Endothelial cell of umbilical vein (primary cell): ENCODE results near the gene TNS1. TPM values are rescaled to one million over a fixed set of nuclear protein-coding genes. Genes with fewer than 3 reads are reported as not detected.

Source experiments
- BruUV-seq: library from RNA; stranded (reverse); fragments of 400-500 nt; replicated peaks from 2 replicates; lab custom pipeline; 2021; lab: Mats Ljungman, UMichigan
- CTCF ChIA-PET: fragments of 300-600, 350-600 bp; sonication (Branson Sonifier 250); formaldehyde crosslinking; loops from one replicate; lab custom pipeline; 2021; ENCODE audit warnings: antibody characterized with exemption, inconsistent platforms; lab: Charles Lee
- POLR2A ChIA-PET: fragments of 300-600, 350-600 bp; sonication (Branson Sonifier 250); formaldehyde crosslinking; loops from one replicate; lab custom pipeline; 2021; ENCODE audit warnings: antibody characterized with exemption, inconsistent platforms; lab: Charles Lee
- DNase-seq: peaks from one replicate; pipeline ENCODE4 v3.0.0-alpha.2; 2011; ENCODE audit warnings: low read depth, low spot score
- FAIRE-seq: peaks from 2 replicates; lab custom pipeline; 2011; peaks lifted over from hg19 to GRCh38; lab: Jason Lieb, UNC
- H2AFZ ChIP-seq: 2 replicates; pipeline ENCODE4 v1.6.0; 2012; ENCODE audit warnings: low read depth, low read length, control low read depth, inconsistent platforms
- H3K27ac ChIP-seq: 2 replicates; pipeline ENCODE4 v1.5.1; 2011; ENCODE audit warnings: low read depth, mild to moderate bottlenecking, control low read depth, low read length, moderate library complexity; ENCODE audit not compliant: insufficient read depth
- H3K27me3 ChIP-seq, 2 experiments: 2 replicates each; pipeline versions ENCODE4 v1.6.0 to v1.6.1; 2011; ENCODE audit warnings: low read length in 2 of 2, mixed read lengths in 1 of 2; ENCODE audit not compliant: control insufficient read depth in 2 of 2, insufficient read depth in 2 of 2
- H3K36me3 ChIP-seq, 2 experiments: 2 replicates in 1 of 2; 3 replicates in 1 of 2; pipeline ENCODE4 v1.5.1; 2011; ENCODE audit warnings: low read length in 2 of 2, mild to moderate bottlenecking in 1 of 2, moderate library complexity in 1 of 2; ENCODE audit not compliant: control insufficient read depth in 2 of 2, insufficient read depth in 2 of 2; ENCODE audit errors: extremely low read depth in 1 of 2
- H3K4me1 ChIP-seq: 3 replicates; pipeline ENCODE4 v1.5.1; 2011; ENCODE audit warnings: mild to moderate bottlenecking, low read length; ENCODE audit not compliant: control insufficient read depth, insufficient read depth; ENCODE audit errors: extremely low read depth
- H3K4me2 ChIP-seq: 2 replicates; pipeline ENCODE4 v1.6.1; 2011; ENCODE audit warnings: low read length, control low read depth, mixed read lengths; ENCODE audit not compliant: insufficient read depth
- H3K4me3 ChIP-seq, 3 experiments: fragments of 200-600 bp in 1 of 3; sonication (generic), shearing (Covaris generic) in 1 of 3; replicated peaks in 1 of 3; 2 replicates each; pipeline ENCODE4 v1.5.1; 2011 to 2016; ENCODE audit warnings: control low read depth in 3 of 3, low read length in 3 of 3, mild to moderate bottlenecking in 2 of 3, inconsistent platforms in 1 of 3, low read depth in 1 of 3, moderate library complexity in 1 of 3; ENCODE audit not compliant: insufficient read depth in 1 of 3
- H3K79me2 ChIP-seq: 2 replicates; pipeline ENCODE4 v1.6.0; 2012; ENCODE audit warnings: low read length, inconsistent platforms; ENCODE audit not compliant: control insufficient read depth, insufficient read depth
- H3K9ac ChIP-seq: replicated peaks from 2 replicates; pipeline ENCODE3; 2011; ENCODE audit warnings: low read length, control low read depth; ENCODE audit not compliant: insufficient read depth; ENCODE audit errors: extremely low read depth
- H3K9me1 ChIP-seq: replicated peaks from 3 replicates; pipeline ENCODE4 v1.6.0; 2011; ENCODE audit warnings: mild to moderate bottlenecking, low read length; ENCODE audit not compliant: control insufficient read depth, insufficient read depth; ENCODE audit errors: extremely low read depth
- H3K9me3 ChIP-seq: replicated peaks from 2 replicates; pipeline ENCODE4 v1.5.1; 2012; ENCODE audit warnings: low read length, inconsistent platforms; ENCODE audit not compliant: control insufficient read depth, insufficient read depth
- H4K20me1 ChIP-seq: replicated peaks from 2 replicates; pipeline ENCODE3; 2011; ENCODE audit warnings: mild to moderate bottlenecking, low read length; ENCODE audit not compliant: control insufficient read depth, insufficient read depth; ENCODE audit errors: extremely low read depth
- CTCF ChIP-seq, 2 donors: IDR thresholded peaks; 1 replicate in 1 of 2; 2 replicates in 1 of 2; pipeline ENCODE4 v1.5.1; 2011; ENCODE audit warnings: low read length in 2 of 2, mild to moderate bottlenecking in 2 of 2, moderate library complexity in 2 of 2, control low read depth in 1 of 2, inconsistent platforms in 1 of 2, low read depth in 1 of 2; ENCODE audit not compliant: insufficient read depth in 1 of 2; ENCODE audit errors: extremely low read depth in 1 of 2
- EZH2 ChIP-seq: IDR thresholded peaks from 2 replicates; pipeline ENCODE4 v1.6.1; 2012; ENCODE audit warnings: borderline replicate concordance, low read depth, mild to moderate bottlenecking, moderate library complexity, low read length, inconsistent platforms; ENCODE audit not compliant: severe bottlenecking
- FOS ChIP-seq: IDR thresholded peaks from 2 replicates; pipeline ENCODE4 v1.6.1; 2011; ENCODE audit warnings: mild to moderate bottlenecking, low read length, moderate library complexity, borderline replicate concordance; ENCODE audit not compliant: insufficient read depth
- GATA2 ChIP-seq: IDR thresholded peaks from 2 replicates; pipeline ENCODE4 v1.7.0; 2011; ENCODE audit warnings: low read depth, mild to moderate bottlenecking, moderate library complexity, mixed read lengths, low read length; ENCODE audit not compliant: insufficient read length, insufficient read depth
- JUN ChIP-seq: IDR thresholded peaks from 2 replicates; pipeline ENCODE4 v1.6.1; 2011; ENCODE audit warnings: borderline replicate concordance, low read depth; ENCODE audit not compliant: insufficient read length, insufficient read depth
- MAX ChIP-seq: IDR thresholded peaks from 2 replicates; pipeline ENCODE4 v1.6.1; 2011; ENCODE audit not compliant: insufficient read depth, insufficient read length
- MYC ChIP-seq: IDR thresholded peaks from one replicate; pipeline ENCODE4 v1.6.1; 2011; ENCODE audit warnings: mild to moderate bottlenecking, low read depth, low read length
- POLR2A ChIP-seq: IDR thresholded peaks from 2 replicates; pipeline ENCODE4 v1.6.1; 2012; ENCODE audit warnings: low read depth, mild to moderate bottlenecking, control low read depth, low read length
- POLR2AphosphoS5 ChIP-seq: IDR thresholded peaks from 2 replicates; pipeline ENCODE4 v1.6.1; 2012; ENCODE audit warnings: low read depth, mild to moderate bottlenecking, control low read depth, low read length, moderate library complexity; ENCODE audit not compliant: insufficient read depth
- dilution Hi-C: fragments of 300-500 bp; cut with MboI; formaldehyde crosslinking; loops from one replicate; pipeline ENCODE4 v1.15.0; 2019; ENCODE audit warnings: low sequenced_read_pairs; ENCODE audit not compliant: extremely low pct_ligation_motif_present
- intact Hi-C: fragments of 100-400 bp; cut with micrococcal nuclease; formaldehyde crosslinking; loops from one replicate; pipeline ENCODE4 v1.10.0; 2022
- polyA plus RNA-seq, 4 experiments: library from polyadenylated mRNA; depleted of rRNA in 3 of 4; stranded (reverse) in 3 of 4; unstranded in 1 of 4; fragments of >200 nt; gene quantifications; 2 replicates each; pipeline versions ENCODE4 v1.2.1 to v1.2.3, GENCODE V29; 2011 to 2012; ENCODE audit warnings: missing spikeins in 1 of 4
- total RNA-seq: library from RNA; stranded (reverse); gene quantifications from 2 replicates; pipeline ENCODE4 v1.2.3, GENCODE V29; 2021

The TNS1 gene
- total and polyA plus RNA-seq, 2 donors (not counting 3 experiments of a cell fraction or from before 2014, with no cell fraction given) = 11.0 to 52.1 TPM

GRCh38 chr2:217826991-217827390 lies 175.8 kb downstream of the TNS1 start:
- POLR2A ChIA-PET = no interaction called here

GRCh38 chr2:217826520-217826919 lies 176.3 kb downstream of the TNS1 start:
- no peak overlapping the region for H3K4me2 ChIP-seq
- dilution Hi-C loops = no loop called here
- no peaks in the 10 kb centered on the region for H3K79me2 ChIP-seq
- TF ChIP-seq FOS = no peak
- no peak for TF ChIP-seq MYC
- TF ChIP-seq POLR2A = no peak
- TF ChIP-seq GATA2 = no peak
- no peak for TF ChIP-seq CTCF (IDR thresholded peaks at IDR 0.05; ENCODE audit: extremely low read depth in 1 of 2, insufficient read depth in 1 of 2, low read depth in 1 of 2, low read length in 2 of 2)
- TF ChIP-seq EZH2 = no peak
- no peak for TF ChIP-seq MAX
- TF ChIP-seq POLR2AphosphoS5 = no peak
- no peak for TF ChIP-seq JUN
- no peak overlapping the region for H3K4me3 ChIP-seq
- FAIRE-seq (no peak), DNase-seq (no peak)
- BruUV-seq = no TSS peak
- no peaks in the 10 kb centered on the region for H3K9me1 ChIP-seq
- H3K9ac ChIP-seq = no peak overlapping the region
- no peaks in the 10 kb centered on the region for H3K27me3 ChIP-seq
- no peaks in the 10 kb centered on the region for H4K20me1 ChIP-seq
- no peaks in the 10 kb centered on the region for H3K9me3 ChIP-seq
- ChIA-PET POLR2A (no interaction called here), CTCF (interaction anchor here (1.2 to 1.6 kb wide), 2 partner anchors 62 to 167 kb away, joined by 3 to 5 read pairs; no protein-coding TSS in a partner anchor)
- no peak overlapping the region for H3K27ac ChIP-seq
- no peaks in the 10 kb centered on the region for H3K4me1 ChIP-seq
- intact Hi-C loops = no loop called here
- peaks cover 0 to 15% of the 10 kb centered on the region in 2 experiments for H3K36me3 ChIP-seq
- no peak overlapping the region for H2AFZ ChIP-seq

More at GRCh38 chr2:217826991-217827390, 175.8 kb downstream of the TNS1 start:
- TF ChIP-seq POLR2A = no peak
- CTCF ChIA-PET = interaction anchor here (1.0 to 1.6 kb wide), 4 partner anchors 10 to 167 kb away, joined by 3 to 5 read pairs (median 4); no protein-coding TSS in a partner anchor
- no peak overlapping the region for H3K27ac ChIP-seq
- dilution Hi-C loops (no loop called here), intact Hi-C loops (no loop called here)
- peaks cover 0 to 15% of the 10 kb centered on the region in 2 experiments for H3K36me3 ChIP-seq
- H4K20me1 ChIP-seq = no peaks in the 10 kb centered on the region
- H3K9me1 ChIP-seq = no peaks in the 10 kb centered on the region
- H3K4me1 ChIP-seq = no peaks in the 10 kb centered on the region
- no peak overlapping the region for H2AFZ ChIP-seq
- H3K79me2 ChIP-seq = no peaks in the 10 kb centered on the region
- DNase-seq (no peak), FAIRE-seq (no peak)
- no TSS peak for BruUV-seq
- H3K4me3 ChIP-seq = no peak overlapping the region
- H3K4me2 ChIP-seq = no peak overlapping the region
- no peak overlapping the region for H3K9ac ChIP-seq
- no peaks in the 10 kb centered on the region for H3K27me3 ChIP-seq
- no peaks in the 10 kb centered on the region for H3K9me3 ChIP-seq
